GM19239 (cell line): ENCODE measurements around the gene COL27A1.
A peak's percentile ranks its signal among the peaks of the same experiment; 100 is the strongest.
"Not testable (repeated sequence)": the region's sequence is repeated elsewhere in the genome, so short reads cannot be mapped to it uniquely, and the experiment has no call there.

ENCODE experiments used
- DNase-seq: peaks from one replicate; pipeline ENCODE4 v3.0.0; 2011; ENCODE audit warnings: low spot score; ENCODE audit not compliant: insufficient read length
- FAIRE-seq: peaks from 2 replicates; lab custom pipeline; 2011; peaks lifted over from hg19 to GRCh38; lab: Jason Lieb, UNC

COL27A1 gene

DNA sequence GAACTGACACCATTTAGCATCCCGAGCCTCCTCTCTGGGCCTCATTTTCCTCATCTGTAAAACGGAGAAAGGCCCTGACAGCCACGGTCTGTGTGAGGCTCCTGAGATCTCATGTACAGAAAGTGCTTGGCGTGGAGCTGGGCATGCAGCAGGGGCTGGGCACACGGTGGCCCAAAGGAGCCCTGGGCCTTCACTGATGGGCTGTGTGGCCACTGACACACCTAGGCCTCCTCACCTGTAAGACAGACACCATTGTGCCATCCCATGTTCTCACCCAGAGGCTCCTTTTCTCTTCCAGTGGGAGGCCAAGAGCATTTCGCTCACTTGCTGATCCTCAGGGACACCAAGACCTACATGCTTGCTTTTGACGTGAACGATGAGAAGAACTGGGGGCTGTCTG is 169.2 kb downstream of the COL27A1 start:
- DNase-seq (no peak), FAIRE-seq (no peak)

DNA sequence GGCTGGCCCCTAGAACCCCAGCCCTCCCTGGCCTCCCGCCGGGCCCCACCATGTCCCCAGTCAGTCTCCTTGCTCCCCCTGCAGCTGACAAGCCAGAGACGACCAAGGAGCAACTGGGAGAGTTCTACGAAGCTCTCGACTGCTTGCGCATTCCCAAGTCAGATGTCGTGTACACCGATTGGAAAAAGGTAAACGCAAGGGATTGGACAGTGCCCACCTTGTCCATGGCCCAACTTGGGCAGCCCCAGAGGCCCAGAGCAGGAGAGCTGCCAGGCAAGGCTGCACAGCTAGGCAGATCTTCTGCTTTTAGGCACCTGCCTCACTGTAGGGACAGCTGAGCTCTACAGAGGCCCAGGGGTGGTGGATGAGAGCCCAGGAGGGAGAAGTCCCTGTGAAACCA is 169.6 kb downstream of the COL27A1 start:
- DNase-seq, FAIRE-seq: not testable (repeated sequence)

DNA sequence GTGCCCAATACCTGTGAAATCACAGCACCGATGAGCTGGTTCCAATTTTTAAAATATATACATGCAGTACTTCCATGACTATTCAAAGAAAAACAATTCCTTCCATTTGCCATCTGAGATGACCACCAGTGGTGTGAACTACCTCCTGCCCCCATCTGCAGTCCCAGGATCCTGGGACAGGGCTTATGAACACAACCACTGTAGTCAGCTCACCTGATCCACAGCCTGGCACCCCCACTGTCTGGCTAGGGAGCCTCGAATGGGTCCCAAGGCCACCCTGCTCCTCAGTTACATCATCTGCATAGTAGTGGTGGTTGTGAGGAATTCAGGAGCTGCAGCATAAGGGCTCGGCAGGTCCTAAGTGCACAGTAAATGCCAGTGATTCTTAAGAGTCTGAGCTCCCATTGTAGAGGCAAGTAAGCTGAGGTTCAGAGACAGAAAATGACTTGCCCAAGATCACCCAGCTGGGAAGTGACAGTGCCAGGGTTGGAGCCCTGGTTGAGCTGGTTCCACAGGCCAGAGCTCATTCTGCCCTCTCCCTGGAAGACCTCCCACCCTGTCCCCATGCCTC is 170.4 kb downstream of the COL27A1 start:
- not testable (repeated sequence) for DNase-seq, FAIRE-seq

DNA sequence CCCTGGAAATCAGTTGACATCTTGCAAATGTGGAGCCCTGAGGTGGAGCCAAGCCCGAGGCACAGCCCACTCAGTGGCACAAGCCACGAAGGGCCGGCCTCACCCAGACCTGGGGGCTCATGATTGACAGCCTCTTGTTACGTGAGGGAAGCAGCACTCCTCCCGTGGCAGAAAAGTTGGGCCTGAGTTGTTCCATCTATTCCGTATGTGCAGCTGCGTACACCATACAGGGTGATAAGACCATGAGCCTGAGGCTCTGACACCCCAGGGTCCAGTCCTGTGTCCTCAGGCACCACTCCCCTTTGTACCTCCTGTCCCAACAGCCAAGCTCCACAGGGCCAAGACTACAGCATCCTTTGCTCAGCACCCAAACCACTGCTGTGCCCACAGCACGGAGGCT is 172.4 kb downstream of the COL27A1 start:
- FAIRE-seq: no peak
- no peak for DNase-seq

DNA sequence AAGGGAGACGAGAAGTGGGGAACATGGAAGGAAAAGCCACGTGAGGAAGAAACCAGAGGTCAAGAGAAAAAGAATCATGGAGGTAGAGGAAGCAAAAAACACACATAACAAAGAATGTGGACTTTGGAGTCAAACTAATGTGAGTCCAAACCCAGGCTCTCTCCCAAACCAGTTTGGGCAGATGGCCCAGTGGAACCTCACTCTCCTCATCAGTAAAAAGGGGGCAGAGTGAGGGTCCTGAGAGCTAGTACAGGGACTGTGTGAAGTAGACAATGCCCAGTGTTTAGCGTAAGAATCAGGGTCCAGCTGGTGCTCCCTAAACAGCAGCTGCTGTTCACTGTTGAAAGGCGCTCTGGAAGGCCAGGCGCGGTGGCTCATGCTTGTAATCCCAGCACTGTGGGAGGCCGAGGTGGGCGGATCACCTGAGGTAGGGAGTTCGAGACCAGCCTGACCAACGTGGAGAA is 173.1 kb downstream of the COL27A1 start:
- not testable (repeated sequence) for DNase-seq, FAIRE-seq

DNA sequence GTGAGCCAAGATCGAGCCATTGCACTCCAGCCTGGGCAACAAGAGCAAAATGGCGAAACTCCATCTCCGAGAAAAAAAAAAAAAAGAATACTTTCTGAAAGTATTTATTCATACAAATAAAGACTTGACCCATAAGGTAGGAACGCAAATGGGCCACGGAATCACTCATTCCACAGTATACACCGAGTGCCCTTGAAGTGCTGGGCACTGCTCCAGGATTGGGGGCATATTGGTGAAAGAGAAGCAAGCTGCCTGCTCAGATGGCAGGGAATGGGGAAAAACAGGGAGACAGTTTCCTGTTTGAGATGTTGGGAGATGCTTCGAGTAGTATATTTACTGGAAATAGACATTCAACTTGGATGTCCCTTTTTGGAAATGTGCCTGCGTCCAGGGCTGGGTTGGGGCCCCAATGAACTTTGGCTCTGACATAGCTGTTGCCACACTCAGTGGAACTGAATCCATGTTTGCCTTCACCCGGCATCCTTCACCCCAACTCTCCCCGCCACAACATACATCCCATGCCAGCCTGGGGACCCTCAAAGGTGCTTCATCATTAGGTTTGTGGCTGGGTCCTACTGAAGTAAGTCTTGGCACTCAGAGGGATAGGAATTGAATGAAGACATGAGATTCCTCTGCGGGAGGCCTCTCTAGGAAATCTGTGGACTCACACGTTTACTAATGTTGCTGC is 173.7 kb downstream of the COL27A1 start:
- not testable (repeated sequence) for DNase-seq, FAIRE-seq

DNA sequence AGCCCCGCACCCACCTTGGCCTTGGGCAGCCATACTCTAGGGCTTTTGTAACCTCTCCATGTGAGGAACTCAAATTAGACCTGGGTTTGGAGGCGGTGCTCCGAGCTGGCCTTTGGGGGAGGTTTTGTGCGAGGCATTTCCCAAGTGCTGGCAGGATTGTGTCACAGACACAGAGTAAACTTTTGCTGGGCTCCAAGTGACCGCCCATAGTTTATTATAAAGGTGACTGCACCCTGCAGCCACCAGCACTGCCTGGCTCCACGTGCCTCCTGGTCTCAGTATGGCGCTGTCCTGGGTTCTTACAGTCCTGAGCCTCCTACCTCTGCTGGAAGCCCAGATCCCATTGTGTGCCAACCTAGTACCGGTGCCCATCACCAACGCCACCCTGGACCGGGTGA is 174.3 kb downstream of the COL27A1 start, which contains the start of gene ORM2:
Gene ORM2, plus strand, starts transcription at position 245 of the 398 bp plus-strand sequence. Its CDS starts 36 bp downstream, at position 281.
- not testable (repeated sequence) for DNase-seq, FAIRE-seq

DNA sequence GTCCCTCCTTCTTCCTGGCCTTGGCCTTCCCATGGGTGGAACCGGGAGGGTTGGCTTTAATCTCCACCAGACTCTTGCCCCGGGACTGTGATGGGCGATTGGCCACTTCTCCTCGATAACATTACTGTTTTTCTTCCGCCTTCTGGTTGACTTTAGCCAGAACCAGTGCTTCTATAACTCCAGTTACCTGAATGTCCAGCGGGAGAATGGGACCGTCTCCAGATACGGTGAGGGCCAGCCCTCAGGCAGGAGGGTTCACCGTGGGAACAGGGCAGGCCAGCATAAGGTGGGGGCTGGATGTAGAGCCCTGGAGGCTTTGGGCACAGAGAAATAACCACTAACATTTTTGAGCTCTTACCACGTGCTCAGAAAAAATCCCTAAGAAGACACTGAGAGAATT is 175.3 kb downstream of the COL27A1 start:
- DNase-seq (no peak), FAIRE-seq (no peak)

DNA sequence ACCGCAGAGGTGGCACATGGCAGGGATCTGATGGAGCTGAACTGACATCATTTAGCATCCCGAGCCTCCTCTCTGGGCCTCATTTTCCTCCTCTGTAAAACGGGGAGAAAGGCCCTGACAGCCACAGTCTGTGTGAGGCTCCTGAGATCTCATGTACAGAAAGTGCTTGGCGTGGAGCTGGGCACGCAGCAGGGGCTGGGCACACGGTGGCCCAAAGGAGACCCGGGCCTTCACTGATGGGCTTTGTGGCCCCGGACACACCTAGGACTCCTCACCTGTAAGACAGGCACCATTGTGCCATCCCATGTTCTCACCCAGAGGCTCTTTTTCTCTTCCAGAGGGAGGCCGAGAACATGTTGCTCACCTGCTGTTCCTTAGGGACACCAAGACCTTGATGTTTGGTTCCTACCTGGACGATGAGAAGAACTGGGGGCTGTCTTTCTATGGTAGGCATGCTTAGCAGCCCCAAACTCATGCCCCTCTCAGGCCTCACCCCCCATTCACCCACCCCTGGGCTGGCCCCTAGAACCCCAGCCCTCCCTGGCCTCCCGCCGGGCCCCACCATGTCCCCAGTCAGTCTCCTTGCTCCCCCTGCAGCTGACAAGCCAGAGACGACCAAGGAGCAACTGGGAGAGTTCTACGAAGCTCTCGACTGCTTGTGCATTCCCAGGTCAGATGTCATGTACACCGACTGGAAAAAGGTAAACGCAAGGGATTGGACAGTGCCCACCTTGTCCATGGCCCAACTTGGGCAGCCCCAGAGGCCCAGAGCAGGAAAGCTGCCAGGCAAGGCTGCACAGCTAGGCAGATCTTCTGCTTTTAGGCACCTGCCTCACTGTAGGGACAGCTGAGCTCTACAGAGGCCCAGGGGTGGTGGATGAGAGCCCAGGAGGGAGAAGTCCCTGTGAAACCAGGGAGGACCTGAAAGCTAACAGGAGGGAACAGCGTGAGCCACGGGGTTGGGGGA is 176.2 kb downstream of the COL27A1 start:
- DNase-seq, FAIRE-seq: not testable (repeated sequence)

DNA sequence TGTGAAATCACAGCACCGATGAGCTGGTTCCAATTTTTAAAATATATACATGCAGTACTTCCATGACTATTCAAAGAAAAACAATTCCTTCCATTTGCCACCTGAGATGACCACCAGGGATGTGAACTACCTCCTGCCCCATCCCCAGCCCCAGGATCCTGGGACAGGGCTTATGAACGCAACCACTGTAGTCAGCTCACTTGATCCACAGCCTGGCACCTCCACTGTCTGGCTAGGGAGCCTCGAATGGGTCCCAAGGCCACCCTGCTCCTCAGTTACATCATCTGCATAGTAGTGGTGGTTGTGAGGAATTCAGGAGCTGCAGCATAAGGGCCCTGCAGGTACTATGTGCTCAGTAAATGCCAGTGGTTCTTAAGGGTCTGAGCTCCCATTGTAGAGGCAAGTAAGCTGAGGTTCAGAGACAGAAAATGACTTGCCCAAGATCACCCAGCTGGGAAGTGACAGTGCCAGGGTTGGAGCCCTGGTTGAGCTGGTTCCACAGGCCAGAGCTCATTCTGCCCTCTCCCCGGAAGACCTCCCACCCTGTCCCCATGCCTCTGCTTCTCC is 177.2 kb downstream of the COL27A1 start:
- not testable (repeated sequence) for DNase-seq, FAIRE-seq

DNA sequence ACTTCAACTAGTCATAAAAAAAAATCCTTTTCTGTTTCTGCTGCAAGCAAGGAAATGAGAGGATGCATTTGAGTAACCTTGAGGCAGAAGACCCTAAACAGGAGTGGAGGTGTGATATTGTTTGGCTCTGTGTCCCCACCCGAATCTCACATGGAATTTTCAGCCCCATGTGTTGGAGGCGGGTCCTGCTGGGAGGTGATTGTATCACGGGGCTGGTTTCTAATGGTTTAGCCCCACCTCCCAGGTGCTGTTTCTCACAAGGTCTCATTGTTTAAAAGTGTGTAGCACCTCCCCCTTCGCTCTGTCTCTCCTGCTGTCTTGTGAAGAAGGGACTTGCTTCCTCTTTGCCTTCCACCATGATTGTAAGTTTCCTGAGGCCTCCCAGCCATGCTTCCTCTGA is 178.4 kb downstream of the COL27A1 start:
- DNase-seq, FAIRE-seq: not testable (repeated sequence)

DNA sequence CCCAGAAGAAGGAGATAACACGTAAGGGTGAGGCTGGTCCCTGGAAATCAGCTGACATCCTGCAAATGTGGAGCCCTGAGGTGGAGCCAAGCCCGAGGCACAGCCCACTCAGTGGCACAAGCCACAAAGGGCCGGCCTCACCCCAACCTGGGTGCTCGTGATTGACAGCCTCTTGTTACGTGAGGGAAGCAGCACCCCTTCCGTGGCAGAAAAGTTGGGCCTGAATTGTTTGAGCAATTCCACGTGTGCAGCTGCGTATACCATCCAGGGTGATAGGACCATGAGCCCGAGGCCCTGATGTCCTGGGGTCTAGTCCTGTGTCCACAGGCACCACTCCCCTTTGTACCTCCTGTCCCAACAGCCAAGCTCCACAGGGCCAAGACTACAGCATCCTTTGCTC is 179.2 kb downstream of the COL27A1 start:
- DNase-seq (no peak), FAIRE-seq (no peak)

DNA sequence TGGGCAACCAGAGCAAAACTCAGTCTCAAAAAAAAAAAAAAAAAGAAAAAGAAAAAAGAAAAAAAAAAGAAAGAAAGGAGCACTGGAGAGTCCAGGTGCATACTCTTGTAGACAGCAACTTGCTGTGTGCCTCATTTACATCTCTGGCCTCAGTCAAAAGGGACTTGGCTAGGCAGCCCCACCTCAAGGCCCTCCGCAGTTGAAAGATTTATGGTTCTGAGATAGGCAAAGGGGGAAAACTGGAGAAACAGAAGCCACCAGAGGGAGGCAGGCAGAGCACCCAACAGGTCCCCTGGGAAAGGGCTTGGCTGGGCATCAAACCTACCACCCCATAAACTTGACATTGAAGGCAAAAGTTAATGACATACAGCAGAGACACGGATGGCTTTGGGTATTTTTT is 180.4 kb downstream of the COL27A1 start:
- DNase-seq: no peak
- FAIRE-seq: no peak

DNA sequence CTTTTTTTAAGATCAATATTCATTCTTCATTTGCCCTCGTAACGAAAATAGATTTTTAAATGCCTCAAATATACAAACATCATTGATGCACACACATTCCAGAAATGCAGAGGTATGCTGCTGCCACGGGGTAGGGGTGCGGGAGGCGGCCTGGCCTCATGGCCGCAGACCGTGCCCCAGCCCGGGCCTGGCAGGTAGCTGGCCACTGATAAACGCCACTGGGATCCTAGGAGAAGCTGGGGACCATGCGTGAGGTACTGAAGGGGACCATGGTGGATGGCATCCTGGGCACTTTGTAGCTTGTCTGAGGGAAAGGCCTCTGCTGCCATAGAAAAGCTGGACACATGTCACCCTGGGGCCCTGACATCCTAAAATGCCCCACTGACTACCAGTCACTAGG is 180.8 kb downstream of the COL27A1 start:
- DNase-seq: no peak
- FAIRE-seq: no peak

DNA sequence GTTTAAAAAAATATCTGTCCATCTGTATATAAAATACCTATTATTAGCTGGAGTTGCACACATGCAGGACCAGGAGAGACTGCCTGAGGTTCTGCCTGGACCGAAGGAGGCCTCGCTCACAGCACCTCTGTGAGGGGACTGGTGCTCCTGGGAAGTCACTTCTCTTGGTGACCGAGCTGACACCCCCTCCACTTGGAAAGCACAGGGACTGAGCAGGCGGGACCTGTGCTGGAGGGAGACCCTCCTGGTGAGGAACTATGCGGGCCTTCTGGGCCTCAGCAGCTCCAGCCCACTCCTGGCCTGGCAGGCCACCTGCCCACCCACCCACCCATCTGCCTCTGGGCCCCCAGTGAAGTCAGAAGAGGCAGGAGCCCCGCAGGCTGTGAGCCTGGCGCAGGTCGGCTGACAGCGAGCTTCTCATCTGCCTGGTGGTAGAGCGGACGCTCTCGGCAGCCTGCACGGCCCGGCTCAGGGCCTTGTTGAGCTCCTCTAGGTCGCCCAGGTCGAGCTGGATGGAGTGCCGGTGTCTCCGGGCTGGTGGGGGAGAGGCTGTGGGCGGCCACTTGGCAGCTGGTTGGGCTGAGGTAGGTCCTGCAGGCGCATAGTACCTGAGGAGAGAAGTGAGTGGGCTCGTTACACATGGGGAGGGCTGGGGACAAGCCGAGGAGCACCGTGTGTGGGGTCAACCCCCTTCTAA is 181.5 kb downstream of the COL27A1 start:
- DNase-seq: no peak
- FAIRE-seq: no peak

DNA sequence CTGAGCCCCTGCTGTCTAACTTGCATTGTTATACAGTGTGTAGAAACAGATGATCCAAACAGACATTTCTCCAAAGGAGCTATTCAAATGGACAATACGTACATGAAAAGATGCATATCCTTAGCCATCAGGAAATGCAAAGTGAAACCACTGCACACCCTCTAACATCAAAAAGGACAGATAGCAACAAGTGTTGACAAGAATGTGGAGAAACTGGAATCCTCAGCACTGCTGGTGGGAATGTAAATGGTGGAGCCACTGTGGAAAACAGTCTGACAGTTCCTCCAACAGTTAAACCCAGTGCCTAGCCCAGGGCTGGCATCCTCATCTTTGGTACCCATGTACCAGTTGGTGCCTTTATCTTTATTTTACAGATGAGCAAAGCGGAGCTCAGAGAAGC is 182.8 kb downstream of the COL27A1 start:
- DNase-seq (no peak), FAIRE-seq (no peak)

DNA sequence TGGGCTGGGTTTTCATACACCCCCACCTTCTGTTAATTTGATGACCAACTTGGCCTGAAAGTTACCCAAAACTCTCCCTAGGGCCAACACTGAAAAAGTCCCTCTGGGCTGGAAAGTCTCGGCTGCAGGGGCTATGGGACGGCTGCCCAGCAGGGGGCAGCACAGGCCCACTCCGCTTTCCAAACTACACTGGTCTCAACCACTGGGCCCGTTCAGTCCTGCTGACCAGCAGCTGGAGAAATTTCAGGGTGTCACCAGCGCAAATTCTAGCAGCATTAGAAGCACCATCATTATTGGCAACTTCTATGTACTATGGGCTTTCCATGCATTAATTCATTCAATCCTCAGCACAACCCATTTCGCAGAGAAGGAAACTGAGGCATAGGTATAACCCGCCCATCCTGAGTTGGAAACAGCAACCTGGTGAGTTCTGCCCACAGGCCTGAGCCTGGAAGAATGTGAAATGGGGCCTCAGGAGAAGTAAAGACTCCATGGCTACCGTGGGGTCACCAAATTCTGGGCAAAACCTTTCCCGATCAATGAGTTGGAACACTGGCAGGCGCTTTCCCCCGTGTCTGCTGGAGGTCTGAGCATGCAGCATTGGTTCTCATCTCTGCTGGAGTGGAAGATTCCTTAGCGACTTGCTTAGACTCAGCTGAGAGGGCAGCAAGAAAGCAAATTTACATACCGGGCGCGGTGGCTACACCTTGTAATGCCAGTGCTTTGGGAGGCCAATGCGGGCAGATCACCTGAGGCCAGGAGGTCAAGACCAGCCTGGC is 184.0 kb downstream of the COL27A1 start:
- peak; percentile 75 for DNase-seq
- peak; percentile 96 for FAIRE-seq

DNA sequence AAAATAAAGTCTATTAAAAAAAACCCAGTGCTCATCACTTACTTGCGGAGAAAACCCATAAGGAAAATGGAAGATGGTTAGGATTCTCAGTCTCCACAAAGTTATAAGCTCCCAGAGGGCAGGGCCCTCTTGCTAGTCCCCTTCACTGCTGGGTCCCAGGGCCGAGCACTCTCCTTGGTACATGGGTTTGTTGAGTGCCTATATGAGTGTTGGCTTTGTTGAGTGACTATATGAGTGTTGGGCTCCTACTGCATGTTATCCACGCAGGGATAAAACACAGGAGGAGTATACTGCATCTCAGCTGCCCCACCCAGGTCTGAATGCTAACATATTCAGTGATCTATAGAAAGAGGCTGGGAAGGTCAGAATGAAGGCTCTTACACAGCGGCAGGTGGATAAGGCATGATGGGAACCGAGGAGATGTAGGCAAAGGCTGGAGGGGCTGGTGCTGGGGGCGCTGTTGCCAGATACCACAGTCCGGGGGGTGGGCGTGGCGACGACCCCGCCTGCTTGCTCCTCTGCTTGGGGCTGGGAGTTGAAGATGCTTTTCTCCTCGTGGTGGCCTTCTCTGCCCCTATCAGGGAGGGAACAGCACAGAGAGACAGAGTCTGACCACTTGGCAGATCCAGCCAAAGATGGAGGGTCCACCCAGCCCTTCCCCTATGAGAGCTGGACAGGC is 186.0 kb downstream of the COL27A1 start:
- DNase-seq (no peak), FAIRE-seq (no peak)
